Stimulated activated CD4-positive, alpha-beta T cell treated with anti-CD3 and anti-CD28 coated beads, Interleukin-15, amount 100 ng/mL, for 1 hour (primary cell): ENCODE measurements around the gene BRAF.
A peak's percentile ranks its signal among the peaks of the same experiment; 100 is the strongest.
"Not testable (repeated sequence)": the region's sequence is repeated elsewhere in the genome, so short reads cannot be mapped to it uniquely, and the experiment has no call there.

Experiments used
- DNase-seq, 2 donors: peaks; one replicate each; pipeline ENCODE4 v3.0.0-alpha.2; 2020; ENCODE audit warnings: low read depth in 1 of 2, low spot score in 1 of 2

Gene BRAF

DNA sequence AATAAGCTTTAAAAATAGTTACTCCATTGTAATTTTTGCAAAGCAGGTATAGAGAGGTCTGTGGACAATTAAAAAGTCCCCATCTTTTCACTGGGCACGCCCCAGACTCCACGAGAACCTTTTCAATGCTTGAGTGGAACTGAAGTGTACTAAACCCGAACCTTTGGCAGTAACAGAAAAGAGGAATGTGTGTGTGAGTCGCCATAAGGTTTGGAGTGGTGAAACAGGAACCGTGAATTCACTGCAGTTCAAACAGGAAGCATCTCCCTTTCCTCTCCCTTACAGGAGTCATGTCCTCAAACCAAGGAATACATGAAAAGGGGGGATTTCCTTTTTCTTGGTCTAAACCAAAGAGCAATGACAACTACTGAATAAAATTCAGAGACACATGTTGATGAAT lies 205.0 kb downstream of the BRAF start:
- DNase-seq, result no peak

DNA sequence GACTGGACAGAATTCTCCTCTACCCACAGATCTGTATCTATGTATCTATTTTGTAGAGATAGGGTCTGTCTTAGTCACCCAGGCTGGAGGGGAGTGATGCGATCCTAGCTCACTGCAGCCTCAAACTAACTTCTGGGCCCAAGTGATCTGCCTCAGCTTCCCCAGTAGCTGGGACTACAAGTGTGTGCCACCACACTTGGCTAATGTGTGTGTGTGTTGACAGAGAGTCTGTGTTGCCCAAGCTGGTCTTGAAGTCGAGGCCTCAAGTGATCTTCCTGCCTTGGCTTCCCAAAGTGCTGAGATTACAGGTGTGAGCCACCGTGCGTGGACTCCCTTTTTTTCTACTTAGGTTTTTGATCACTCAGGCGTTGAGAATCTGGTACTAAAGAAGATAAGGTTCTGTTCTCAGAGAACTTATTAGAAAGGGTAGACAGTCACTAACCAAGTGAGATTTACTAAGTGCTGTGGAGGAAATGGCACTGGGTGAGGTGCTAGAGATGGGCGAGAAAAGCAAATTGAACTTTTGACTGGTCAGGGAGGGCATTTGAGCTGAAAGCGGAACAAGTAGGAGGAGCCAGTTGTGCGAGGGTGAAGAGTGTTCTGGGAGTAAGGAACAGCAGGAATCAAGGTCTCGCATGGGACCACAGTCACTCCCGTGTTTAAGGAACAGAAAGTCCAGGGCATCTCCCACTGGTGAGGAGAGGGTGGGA lies 210.2 kb downstream of the BRAF start:
- DNase-seq, result no peak

DNA sequence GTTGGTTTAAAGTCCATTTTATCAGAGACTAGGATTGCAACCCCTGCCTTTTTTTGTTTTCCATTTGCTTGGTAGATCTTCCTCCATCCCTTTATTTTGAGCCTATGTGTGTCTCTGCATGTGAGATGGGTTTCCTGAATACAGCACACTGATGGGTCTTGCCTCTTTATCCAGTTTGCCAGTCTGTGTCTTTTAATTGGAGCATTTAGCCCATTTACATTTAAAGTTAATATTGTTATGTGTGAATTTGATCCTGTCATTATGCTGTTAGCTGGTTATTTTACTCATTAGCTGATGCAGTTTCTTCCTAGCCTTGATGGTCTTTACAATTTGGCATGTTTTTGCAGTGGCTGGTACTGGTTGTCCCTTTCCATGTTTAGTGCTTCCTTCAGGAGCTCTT lies 212.3 kb downstream of the BRAF start:
- not testable (repeated sequence) for DNase-seq

- DNase-seq, result not testable (repeated sequence)
Observed at GRCh38 chr7:140708764-140709163, 216.0 kb downstream of the BRAF start.

DNA sequence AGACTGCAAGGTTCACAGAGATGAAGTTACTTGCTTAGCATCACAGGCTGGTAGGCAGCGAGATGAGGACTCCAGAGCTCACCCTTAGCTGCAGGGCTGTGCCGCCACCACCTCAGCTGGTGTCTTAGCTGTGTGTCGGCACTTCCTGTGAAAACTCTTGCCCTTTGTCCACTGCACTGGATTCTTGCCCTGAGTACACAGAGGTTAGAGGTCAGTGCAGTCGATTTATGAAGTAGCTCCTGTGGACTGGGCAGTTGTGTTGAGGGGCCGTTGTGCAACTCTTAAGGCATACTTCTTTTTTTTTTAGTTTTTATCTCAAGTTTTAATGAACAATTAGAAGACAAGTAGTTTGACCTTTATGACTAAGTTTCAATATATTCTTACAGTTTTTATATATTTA lies 217.6 kb downstream of the BRAF start:
- no peak for DNase-seq

GRCh38 chr7:140704205-140704604 lies 220.5 kb downstream of the BRAF start:
- DNase-seq, result no peak

GRCh38 chr7:140702774-140703173 lies 222.0 kb downstream of the BRAF start:
- no peak for DNase-seq

DNA sequence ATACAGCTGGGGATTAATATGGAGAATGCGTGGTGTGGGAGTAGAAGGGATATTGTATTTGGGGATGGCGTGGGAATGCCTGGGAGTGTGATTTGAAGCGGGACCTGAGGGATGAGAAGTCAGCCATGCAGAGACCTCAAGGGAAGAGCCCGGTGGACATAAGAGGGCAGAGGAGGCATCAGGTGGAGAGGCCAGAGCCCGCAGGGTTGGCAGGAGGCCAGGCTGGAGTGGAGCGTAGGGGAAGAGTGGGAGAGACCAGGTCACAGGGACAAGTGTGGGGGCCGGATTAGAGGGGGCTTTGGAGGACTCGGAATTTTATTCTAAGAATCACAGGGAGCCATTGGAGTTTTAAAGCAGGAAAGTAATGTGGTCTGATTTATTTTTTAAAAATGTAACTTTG lies 226.3 kb downstream of the BRAF start:
- DNase-seq, result no peak

GRCh38 chr7:140697447-140698143 lies 227.1 kb downstream of the BRAF start:
- DNase-seq, result no peak

- DNase-seq, result no peak
Observed at GRCh38 chr7:140696680-140697446, 227.9 kb downstream of the BRAF start, which contains the start of gene NDUFB2. TSS of gene NDUFB2 (plus strand) at chr7:140696708. CDS start at chr7:140696745, 37 bp downstream.

DNA sequence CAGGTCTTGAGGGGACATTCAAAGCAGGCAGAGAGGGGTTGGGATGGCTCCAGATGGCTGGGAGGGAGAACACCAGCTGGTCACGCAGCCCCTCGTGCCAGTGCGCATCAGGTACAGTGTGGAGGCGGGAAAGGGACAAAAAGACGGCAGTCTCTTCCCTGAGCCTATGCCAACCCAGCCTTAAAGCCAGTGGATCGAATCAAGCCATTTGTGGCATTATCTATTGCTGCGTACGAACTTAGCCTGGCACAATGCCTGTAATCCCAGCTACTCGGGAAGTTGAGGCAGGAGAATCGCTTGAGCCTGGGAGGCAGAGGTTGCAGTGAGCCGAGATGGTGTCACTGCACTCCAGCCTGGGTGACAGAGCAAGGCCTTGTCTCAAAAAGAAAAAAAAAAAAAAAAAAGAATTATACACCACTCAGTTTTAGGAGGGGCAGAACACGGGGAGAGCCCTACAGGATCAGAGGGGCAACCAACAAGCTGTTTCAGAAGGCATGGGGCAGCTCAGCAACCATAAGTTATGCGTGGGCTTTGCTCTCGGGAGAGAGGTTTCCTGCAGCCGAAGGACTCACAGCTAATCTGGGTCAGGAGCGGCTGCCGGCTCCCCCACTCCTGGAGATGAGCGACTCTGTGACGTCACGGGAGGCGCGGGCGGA lies 228.6 kb downstream of the BRAF start:
- DNase-seq, result peak; percentile 87 to 92

GRCh38 chr7:140695381-140695780 lies 229.3 kb downstream of the BRAF start:
- DNase-seq, result no peak

DNA sequence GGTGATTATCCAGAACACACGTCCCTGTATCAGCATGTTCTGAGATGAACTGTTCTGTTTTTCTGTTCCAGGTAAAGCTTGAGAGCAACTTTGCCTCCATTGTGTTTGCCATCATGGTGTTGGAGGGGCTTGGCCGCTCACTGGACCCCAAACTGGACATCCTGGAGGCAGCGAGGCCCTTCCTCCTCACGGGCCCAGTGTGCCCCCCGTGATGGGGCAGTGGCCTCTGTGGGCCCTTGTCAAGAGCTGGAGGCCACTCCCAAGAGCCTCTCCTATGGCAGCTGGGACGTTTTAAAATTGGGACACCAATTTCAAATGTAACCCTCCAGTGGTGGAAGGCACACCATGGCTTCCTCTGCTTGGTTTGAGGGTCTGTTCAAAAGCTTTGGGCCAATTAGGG lies 230.1 kb downstream of the BRAF start:
- DNase-seq, result no peak

DNA sequence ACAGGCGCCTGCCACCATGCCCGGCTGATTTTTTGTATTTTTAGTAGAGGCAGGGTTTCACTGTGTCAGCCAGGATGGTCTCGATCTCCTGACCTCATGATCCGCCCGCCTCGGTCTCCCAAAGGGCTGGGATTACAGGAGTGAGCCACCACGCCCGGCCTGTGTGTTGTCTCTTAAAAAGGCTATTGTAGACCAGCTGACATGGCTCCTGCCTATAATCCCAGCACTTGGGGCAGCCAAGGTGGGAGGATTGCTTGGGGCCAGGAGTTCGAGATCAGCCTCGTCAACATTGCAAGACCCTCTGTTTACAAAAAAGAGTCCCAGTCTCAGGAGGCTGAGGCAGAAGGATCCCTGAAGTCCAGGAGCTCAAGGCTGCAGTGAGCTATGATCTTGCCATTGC lies 230.9 kb downstream of the BRAF start:
- DNase-seq, result not testable (repeated sequence)

GRCh38 chr7:140691376-140692045 lies 233.2 kb downstream of the BRAF start:
- DNase-seq, result no peak

DNA sequence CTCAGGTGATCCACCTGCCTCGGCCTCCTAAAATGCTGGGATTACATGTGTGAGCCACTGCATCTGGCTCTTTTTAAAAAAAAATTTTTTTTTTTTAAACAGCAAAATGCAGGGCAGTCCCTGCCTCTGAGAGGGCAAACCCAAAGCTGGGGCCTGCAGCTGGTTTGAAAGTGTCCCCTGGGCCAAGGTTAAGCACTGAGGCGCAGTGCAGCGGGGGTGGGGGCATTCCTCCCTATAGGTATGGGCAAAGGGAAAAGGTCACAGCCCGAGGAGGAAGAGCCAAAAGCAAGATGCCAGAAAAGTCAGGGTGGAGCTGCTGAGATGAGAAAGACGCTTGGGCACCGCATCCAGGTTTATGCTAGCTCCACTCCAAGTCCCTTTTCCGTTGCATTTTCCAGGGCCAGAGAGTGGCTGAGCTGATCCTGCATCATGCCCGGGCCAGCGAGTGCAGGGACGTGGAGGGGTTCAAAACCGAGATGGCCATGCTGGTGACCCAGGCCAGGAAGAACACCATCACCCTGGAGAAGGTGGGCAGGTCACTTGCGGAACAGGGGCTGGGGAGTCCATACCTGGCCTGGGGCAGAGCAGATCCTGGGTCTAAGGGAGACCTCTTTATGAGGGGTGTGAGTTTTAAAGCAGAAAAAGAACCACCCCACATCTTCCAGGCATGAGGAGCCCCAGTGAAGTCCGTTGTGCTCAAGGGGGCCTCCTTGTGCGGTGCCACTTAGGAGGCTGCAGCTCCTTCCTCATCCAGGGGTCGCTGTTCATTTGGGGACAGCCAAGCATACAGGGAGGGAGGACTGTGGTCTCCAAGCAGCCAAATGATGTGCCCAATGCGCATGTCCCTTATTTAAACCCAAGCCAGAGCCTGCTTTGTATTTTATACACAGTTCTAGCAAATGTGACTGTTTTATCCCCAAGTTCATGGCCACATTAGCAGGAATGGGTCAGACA lies 235.3 kb downstream of the BRAF start:
- DNase-seq, result no peak

GRCh38 chr7:140688341-140688740 lies 236.4 kb downstream of the BRAF start:
- DNase-seq, result no peak

DNA sequence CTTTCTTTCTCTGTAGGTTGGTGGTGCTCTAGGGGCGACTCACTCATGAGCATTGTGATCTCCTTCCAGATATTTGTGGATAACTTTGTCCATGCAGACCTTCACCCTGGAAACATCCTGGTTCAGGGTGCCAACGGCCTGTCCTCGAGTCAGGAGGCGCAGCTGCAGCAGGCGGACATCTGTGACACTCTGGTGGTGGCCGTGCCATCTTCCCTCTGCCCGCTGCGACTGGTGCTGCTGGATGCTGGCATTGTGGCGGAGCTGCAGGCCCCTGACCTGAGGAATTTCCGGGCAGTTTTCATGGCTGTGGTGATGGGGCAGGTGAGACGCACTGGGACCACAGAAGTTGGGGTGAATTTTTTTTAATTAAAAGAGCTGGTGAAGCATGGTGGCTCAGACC lies 237.8 kb downstream of the BRAF start:
- no peak for DNase-seq

GRCh38 chr7:140685407-140686087 lies 239.2 kb downstream of the BRAF start:
- DNase-seq, result no peak
